ENCODE results near the gene RABL2A.
A peak's percentile ranks its signal among the peaks of the same experiment; 100 is the strongest.
"Not testable (repeated sequence)": the region's sequence is repeated elsewhere in the genome, so short reads cannot be mapped to it uniquely, and the experiment has no call there.

The RABL2A gene

DNA sequence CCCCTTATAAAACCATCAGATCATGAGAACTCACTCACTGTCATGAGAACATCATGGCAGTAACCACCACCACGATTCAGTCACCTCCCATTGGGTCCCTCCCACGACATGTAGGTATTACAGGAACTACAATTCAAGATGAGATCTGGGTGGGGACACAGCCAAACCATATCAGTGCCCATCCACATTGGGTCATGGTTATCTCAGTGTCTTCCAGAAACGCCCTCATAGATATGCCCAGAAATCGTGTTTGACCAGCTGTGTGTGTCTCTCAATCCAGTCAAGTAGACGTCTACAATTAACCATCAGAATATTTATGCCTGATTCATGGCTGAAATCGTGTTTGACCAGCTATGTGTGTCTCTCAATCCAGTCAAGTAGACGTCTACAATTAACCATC lies 17.2 kb upstream of the RABL2A start:
- DNase-seq (ENCODE audit: low spot score) = not testable (repeated sequence)

DNA sequence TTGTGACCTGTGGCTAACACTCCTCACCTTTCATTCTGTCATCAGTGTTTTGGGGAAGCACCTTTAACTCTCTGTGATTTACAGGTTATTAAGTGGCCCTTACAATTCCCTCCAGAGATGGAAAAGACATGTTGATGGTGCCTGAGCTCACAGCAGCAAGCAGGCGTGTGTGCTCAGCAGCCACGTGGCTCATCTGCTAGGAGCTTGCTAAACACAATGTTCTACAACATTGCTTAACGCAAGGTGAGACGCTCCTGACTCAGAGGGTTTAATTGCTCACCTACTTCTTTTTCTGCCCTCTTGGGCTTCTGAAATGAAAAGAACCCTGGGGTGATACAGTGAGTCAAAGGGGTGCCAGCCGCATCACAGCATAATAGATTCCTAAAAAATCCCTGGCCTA lies 6.1 kb upstream of the RABL2A start:
- not testable (repeated sequence) for DNase-seq (ENCODE audit: low spot score)

DNA sequence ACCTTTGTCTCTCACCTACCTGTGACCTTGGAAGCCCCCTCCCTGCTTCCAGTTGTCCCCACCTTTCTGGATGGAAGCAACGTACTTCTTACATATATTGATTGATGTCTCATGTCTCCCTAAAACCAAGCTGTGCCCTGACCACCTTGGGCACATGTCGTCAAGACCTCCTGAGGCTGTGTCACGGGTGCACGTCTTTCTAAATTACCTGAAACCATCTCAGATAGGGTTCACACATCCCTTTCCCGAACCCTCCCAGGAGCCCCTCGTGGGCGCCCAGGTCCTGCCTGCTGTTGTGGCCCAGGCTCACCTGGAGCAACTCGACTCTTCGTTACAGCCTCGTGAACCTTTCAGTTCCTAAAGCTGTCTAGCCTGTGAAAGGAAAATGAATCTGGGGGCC lies 1.2 kb upstream of the RABL2A start:
- DNase-seq (ENCODE audit: low spot score) = not testable (repeated sequence)

DNA sequence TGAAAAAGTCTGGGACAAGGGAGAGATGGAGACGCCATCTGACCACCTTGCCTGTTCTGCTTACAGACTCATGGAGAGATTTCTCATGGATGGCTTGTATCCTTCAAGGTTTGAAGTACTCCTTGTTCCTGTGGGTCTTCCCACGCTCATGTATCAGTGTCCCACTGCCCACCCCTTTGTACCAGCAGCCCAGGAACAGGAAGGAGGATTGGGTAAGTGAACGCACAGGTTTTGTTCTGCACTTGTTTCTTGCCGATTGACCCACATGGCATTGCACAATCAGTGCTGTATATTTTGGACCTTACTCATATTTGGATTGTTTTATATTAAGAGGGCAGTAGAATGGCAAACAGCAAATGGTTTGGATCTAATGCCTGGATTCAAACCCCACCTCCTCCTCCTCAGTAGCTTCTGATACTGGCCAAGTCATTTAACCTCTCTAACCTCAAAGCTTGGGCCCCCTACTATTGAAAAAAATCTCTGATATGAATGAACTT lies 5.8 kb downstream of the RABL2A start:
- DNase-seq (ENCODE audit: low spot score) = not testable (repeated sequence)

DNA sequence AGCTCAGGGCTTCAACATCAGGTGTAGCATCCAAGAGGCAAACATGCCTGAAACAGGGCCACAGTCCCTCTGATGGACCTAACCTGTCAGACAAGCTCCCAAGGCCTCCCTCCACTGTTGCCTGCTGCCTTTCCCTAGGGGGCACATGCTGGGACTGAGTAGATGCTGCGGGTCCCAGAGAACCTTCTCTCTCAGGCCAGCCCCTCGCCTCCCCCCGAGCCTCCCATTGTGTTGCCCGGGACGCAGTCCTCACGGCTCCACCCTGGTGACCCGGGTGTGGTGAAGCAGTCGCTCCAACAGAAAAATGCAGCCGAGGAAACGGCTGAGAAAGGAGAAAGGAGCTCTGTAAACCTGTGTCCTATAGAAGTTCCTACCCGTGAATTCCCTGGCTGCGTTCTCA lies 8.3 kb downstream of the RABL2A start:
- not testable (repeated sequence) for DNase-seq (ENCODE audit: low spot score)

DNA sequence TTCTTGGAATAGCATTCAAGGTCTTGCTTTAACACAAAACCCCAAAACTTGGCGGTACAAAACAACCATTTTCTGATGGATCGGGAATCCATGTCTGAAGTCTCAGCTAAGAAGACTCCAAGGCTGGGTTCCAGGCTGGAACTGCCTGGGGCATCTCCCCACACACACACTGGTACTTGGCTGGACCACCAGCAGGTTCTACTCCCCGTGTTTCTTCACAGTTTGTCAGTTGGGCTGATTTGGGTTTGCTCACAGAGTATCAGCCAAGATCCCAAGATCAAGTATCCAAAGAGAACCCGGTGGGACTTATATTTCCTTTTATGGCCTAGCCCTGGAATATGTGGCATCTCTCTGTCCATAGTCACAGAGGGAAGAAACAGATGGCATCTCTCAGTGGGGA lies 9.2 kb downstream of the RABL2A start:
- DNase-seq (ENCODE audit: low spot score) = not testable (repeated sequence)

DNA sequence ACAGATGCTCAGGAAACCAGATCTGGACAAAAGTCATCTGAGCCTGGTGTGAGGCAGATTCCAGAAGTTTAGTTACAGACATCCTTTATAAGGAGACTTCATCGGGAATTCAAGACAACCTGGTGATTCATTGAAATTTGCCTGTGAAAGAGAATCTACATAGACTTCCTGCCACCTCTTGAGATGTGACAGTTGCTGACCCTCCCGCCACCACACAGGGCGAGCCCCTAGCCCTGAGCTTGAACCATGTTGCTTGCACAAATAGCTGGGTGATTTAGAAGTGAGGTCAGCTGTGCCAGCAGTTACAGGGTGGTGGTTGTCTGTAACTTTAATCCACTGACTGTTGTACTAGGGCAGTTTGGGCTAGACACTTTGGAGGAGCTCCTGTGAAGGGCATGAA lies 11.0 kb downstream of the RABL2A start:
- not testable (repeated sequence) for DNase-seq (ENCODE audit: low spot score)

DNA sequence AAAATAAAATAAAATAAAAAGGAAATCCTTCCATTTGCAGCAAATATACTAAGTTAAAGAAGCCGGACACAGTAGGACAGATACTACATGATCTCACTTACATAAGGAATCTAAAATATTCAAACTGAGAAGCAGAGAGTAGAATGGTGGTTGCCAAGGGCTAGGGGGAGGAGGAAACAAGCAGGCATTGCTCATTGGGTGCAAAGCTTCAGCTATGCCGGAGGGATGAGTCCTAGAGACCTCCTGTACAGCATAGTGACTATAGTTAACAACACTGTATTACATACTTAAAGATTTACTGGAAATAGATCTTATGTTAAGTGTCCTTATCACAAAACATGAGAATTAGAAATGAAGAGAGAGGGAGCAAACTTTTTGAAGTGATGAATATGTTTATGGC lies 19.2 kb downstream of the RABL2A start:
- not testable (repeated sequence) for DNase-seq (ENCODE audit: low spot score)

DNA sequence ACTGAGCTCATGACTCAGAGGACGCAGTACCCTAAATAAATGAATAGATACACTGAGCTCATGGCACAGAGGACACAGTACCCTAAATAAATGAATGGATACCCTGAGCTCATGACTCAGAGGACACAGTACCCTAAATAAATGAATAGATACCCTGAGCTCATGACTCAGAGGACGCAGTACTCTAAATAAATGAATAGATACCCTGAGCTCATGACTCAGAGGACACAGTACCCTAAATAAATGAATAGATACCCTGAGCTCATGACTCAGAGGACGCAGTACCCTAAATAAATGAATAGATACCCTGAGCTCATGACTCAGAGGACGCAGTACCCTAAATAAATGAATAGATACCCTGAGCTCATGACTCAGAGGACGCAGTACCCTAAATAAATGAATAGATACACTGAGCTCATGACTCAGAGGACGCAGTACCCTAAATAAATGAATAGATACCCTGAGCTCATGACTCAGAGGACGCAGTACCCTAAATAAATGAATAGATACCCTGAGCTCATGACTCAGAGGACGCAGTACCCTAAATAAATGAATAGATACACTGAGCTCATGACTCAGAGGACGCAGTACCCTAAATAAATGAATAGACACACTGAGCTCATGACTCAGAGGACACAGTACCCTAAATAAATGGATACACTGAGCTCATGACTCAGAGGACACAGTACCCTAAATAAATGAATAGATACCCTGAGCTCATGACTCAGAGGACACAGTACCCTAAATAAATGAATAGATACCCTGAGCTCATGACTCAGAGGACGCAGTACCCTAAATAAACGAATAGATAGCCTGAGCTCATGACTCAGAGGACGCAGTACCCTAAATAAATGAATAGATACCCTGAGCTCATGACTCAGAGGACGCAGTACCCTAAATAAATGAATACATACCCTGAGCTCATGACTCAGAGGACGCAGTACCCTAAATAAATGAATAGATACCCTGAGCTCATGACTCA lies 24.1 kb downstream of the RABL2A start:
- DNase-seq (ENCODE audit: low spot score) = not testable (repeated sequence)

DNA sequence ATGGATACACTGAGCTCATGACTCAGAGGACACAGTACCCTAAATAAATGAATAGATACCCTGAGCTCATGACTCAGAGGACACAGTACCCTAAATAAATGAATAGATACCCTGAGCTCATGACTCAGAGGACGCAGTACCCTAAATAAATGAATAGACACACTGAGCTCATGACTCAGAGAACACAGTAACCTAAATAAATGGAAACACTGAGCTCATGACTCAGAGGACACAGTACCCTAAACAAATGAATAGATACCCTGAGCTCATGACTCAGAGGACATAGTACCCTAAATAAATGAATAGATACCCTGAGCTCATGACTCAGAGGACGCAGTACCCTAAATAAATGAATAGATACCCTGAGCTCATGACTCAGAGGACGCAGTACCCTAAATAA lies 25.5 kb downstream of the RABL2A start:
- not testable (repeated sequence) for DNase-seq (ENCODE audit: low spot score)

DNA sequence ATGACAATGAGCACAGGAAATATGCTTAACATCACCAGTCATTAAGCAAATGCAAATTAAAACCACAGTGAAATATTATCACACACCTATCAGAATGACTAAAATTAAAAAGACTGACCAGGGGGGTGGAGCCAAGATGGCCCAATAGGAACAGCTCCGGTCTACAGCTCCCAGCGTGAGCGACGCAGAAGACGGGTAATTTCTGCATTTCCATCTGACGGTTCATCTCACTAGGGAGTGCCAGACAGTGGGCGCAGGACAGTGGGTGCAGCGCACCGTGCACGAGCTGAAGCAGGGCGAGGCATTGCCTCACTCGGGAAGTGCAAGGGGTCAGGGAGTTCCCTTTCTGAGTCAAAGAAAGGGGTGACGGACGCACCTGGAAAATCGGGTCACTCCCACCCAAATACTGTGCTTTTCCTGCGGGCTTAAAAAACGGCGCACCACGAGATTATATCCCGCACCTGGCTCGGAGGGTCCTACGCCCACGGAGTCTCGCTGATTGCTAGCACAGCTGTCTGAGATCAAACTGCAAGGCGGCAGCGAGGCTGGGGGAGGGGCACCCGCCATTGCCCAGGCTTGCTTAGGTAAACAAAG lies 29.1 kb downstream of the RABL2A start:
- not testable (repeated sequence) for DNase-seq (ENCODE audit: low spot score)

DNA sequence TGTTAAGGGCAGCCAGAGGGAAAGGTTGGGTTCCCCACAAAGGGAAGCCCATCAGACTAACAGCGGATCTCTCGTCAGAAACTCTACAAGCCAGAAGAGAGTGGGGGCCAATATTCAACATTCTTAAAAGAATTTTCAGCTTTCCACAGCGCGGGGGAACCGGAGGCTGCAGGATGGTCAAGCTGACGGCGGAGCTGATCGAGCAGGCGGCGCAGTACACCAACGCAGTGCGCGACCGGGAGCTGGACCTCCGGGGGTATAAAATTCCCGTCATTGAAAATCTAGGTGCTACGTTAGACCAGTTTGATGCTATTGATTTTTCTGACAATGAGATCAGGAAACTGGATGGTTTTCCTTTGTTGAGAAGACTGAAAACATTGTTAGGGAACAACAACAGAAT lies 30.7 kb downstream of the RABL2A start:
- not testable (repeated sequence) for DNase-seq (ENCODE audit: low spot score)

DNA sequence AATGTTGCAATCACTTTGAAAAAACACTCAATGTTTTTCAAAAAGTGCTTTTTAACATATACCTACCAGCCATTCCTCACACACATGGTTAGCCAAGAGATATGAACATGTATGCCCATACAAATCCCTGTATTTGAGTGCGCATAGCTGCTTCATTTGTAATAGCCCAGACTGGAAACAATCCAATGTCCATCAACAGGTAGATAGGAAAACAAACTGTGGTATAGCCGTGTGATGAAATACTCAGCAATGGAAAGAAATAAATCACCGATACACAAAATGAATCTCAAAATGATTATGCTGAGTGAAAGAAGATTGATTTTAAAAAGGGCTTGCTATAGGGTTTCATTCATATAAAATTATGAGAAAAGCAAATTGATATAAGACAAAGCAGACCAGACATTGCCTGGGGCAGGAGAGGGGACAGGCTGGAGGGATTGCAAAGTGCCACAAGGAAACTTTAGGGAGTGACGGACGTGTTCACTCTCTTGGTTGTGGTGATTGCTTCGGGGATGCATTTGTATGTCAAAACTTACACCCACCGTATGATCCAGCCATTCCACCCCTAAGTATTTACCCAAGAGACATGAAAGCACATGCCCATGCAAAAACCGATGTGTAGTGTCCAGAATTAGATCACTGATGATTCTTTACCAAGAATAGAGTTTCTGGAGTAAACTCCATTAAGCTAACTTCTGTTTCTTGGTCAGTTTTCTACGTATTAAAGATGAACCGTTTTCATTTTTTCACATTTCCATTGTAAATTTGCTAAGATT lies 36.4 kb downstream of the RABL2A start:
- DNase-seq (ENCODE audit: low spot score) = not testable (repeated sequence)

DNA sequence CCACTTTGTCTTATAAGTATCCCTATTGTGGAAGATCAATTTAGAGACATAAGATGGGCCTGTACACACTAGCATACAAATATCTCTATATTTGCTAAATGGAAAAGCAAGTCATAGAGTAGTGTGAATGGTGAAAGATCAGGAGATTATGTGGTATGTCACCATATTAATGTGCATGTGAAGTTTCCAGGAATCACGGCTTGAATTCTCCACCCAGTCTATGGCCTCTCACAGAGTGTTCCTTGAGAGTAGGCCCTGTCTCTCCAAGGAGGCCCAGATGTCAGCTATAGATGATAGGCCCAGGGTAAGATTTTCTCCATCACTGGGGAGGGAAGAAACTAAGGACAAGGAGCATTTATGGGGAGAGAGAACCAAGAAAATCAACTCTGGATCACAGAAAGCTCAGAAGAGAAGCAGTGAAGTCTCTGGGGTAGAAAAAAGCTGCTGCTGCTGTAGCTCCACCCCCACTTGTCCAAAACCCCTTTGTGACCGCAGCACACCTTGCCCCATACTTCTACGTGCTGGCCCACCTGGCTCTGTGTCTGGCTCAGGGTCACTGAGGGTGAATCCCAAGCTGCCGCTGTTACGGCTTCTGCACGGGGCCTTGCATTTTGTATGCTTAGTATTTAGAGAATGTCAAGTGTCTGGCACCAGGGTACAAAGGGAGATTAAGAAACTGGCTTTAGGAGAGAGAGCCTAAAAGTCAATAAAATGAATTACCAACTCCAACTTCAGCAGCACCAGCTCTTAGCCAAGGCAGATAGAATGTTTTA lies 37.9 kb downstream of the RABL2A start:
- DNase-seq (ENCODE audit: low spot score) = not testable (repeated sequence)

DNA sequence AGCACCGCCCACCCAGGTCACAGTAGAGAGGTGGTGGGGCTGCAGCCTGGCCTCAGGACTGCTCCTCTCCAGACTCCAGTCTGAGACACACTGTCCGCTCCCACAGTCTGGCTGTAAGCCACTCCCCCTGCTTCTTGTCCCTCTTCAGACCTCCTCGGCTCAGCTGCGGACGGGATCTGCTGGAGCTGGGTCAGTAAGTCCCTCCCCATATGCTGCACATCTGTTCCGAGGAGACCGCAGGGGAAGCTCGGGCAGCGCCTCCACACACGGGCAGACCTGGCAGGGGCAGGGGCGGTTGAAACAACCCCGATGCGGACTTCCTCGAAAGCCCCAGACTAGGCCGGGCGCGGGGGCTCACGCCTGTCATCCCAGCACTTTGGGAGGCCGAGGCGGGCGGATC lies 41.9 kb downstream of the RABL2A start:
- DNase-seq (ENCODE audit: low spot score) = not testable (repeated sequence)

DNA sequence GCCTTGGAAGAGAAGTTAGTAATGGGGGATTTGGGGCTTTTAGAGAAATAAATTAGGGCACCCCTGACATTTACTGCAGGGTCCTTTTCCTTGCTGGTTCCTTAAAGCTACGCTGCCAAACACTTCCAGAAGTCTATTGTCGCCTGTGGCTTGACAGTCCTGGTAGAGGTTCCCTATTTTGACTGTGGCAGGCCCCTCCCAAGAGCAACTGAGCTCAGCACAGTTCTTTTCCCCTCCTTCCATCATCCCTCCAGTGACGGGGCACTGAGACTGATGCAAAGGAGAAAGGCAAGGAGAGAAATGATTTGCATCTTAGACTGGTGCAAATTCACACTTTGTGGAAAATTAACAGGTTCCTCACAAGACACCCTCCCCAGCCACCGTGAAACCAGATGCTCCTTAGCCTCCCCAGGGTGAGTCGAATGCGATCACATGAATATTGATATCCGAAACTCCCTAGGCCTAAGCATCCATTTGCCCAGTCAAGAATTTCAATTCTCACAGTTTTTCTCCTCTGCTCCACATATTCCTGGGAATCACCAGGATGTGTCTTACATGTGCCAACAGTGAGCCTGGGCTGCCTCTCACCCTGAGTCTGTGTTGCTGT lies 45.4 kb downstream of the RABL2A start:
- peak; percentile 26 for DNase-seq (ENCODE audit: low spot score)

DNA sequence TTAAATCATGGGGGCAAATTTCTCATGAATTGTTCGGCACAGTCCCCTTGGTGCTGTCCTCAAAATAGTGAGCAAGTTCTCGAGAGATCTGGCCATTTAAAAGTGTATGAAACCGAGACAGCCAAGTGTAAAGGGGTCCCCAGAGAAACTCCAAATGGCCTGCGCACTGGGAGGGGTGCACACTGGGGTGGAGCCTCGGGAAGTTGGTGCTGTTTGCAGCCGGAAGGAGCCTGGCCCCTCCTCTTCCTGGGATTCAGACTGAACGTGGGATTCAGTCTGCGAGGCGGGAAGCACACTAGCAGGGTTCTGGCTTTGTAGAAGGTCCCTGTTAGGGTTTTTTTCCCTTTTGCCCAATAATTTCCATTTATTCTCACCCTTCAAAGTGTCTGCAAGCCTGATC lies 48.8 kb downstream of the RABL2A start:
- DNase-seq (ENCODE audit: low spot score) = no peak

DNA sequence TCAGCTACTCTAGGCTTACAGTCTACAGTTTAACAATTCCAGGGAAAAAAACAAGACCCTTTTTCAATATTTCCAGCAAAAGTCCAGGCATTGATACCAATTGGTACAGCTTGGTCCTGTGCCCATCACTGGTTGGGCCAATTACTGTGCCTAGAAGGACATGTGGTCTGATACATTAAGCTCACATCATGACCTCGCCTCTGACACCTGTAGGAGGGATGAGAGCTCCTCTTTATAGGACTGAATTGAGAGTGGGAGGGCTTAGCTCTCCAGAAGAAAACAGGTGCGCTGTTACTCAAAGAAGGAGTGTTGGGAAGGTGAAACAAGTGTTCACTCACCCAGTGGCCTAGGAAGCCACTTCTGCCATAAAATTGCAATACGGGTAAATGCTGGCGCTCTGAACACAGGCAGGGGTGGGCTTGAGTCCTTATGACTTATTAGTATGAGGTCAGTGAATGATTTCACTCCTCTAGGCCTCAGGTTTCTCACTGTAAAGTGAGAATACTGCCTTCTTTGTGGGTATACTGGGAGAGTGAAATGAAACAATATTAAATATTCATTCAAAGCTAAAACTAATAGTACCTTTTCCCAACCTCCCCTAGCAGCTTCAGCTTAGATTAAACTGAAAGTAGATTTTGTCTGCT lies 49.7 kb downstream of the RABL2A start:
- DNase-seq (ENCODE audit: low spot score) = no peak

DNA sequence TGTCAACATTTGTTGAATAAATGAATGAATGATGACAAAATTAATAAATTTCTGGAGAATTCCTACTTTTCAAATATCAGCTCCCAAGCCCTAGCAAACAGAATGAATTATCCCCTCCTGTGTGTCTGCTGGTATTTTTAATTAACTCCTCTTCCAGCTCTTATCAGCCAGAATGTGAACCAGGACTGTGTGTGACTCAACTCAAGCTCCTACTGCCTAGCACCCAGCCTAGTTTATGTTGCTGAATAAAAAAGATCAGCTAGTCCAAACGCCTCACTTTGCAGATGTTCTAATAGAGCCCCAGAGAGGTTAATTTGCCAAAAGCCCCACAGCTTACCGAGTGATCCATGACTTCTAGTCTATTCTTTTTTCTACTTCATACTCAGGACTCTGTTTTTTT lies 50.3 kb downstream of the RABL2A start:
- DNase-seq (ENCODE audit: low spot score) = no peak

DNA sequence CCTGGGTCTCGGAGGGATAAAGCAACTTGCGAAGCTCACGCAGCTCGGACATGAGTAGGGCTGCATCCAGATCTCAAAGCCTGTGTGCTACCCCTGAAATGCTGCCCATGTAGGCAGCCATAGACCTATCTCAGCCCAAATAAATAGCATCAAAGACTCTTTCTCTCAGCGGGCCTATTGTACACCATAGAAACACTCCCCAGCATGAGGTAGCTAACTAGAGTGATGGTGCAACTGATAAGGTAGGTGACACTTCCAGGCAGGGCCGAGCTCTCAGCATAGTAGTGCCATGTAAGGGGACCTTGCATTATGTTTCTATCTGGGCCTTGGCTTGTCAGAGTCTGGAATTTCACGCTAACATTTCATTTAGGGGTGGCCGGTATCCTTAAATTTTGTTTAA lies 52.4 kb downstream of the RABL2A start:
- DNase-seq (ENCODE audit: low spot score) = no peak

DNA sequence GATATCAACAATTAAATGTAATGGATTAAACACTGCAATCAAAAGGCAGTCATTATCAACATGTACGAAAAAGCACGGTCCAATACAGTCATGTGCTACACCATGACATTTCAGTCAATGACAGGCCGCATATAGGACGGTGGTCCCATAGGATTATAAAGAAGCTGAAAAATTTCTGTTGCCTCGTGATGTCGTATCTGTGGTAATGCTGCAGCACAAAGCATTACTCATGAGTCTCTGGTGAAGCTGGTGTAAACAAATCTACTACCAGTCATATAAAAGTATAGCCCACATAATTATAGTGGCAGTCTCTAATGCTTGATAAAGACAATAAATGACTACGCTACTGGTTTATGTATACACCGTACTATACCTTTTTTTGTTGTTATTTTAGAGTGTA lies 58.4 kb downstream of the RABL2A start:
- DNase-seq (ENCODE audit: low spot score) = no peak

Measured in iPS-NIHi11 (cell line).